GM06990 (cell line): ENCODE data around the gene EPB41.
"Not testable (repeated sequence)": the region's sequence is repeated elsewhere in the genome, so short reads cannot be mapped to it uniquely, and the experiment has no call there.

Experiments
- DNase-seq: peaks from one replicate; pipeline ENCODE4 v3.0.0-alpha.2; 2011; ENCODE audit not compliant: insufficient read length; ENCODE audit errors: extremely low read depth
- H3K27me3 ChIP-seq: replicated peaks from 2 replicates; pipeline ENCODE4 v1.6.0; 2011; ENCODE audit warnings: low read length; ENCODE audit not compliant: control insufficient read depth, insufficient read depth
- H3K36me3 ChIP-seq: 2 replicates; pipeline ENCODE4 v1.5.1; 2011; ENCODE audit warnings: low read length; ENCODE audit not compliant: control insufficient read depth, insufficient read depth
- H3K4me3 ChIP-seq: replicated peaks from 2 replicates; pipeline ENCODE4 v1.5.1; 2011; ENCODE audit warnings: low read depth, mild to moderate bottlenecking, control low read depth, low read length
- CTCF ChIP-seq: IDR thresholded peaks from 2 replicates; pipeline ENCODE4 v1.5.1; 2011; ENCODE audit warnings: low read length, control low read depth, mild to moderate bottlenecking, inconsistent platforms; ENCODE audit not compliant: insufficient read depth, poor library complexity, severe bottlenecking

The EPB41 gene

DNA sequence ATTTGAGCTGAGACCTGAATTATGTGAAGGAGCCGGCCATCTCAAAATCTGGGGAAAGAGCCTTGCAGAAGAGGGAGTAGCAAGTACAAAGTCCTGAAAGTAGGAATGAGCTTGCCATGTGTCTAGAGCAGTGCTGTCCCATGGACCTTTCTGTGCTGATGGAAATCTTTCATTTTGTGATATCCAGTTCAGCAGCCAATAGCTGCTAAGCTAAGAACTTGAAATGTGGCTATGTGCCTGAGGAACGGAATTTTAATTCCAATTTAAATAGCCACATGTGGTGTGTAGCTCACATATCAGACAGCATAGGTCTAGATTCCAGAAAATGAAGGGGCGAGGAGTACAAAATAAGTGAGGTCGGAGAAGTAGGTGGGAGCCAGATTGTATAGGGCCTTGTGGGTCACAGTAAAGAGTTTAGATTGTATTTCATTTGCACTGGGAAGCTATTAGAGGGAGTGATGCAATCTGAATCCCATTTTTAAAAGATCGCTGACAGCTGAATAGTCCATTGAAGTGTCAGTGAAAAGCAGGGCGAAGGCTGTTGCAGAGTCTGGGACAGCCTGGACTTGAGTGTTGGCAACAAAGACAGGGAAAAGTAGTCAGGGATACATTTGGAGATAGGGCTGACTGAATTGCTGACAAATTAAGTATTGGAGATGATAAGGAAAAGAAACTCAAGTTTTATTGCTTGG is 129.1 kb downstream of the EPB41 start:
- no peak overlapping the region for H3K4me3 ChIP-seq
- DNase-seq, result no peak
- H3K27me3 ChIP-seq, result no peaks in the 10 kb centered on the region
- no peak for TF ChIP-seq CTCF
- no peaks in the 10 kb centered on the region for H3K36me3 ChIP-seq

- H3K4me3 ChIP-seq, result no peak overlapping the region
- no peak for TF ChIP-seq CTCF
- H3K27me3 ChIP-seq, result no peaks in the 10 kb centered on the region
- DNase-seq, result no peak
- no peaks in the 10 kb centered on the region for H3K36me3 ChIP-seq
Measured at GRCh38 chr1:29044010-29044409, 129.6 kb downstream of the EPB41 start.

DNA sequence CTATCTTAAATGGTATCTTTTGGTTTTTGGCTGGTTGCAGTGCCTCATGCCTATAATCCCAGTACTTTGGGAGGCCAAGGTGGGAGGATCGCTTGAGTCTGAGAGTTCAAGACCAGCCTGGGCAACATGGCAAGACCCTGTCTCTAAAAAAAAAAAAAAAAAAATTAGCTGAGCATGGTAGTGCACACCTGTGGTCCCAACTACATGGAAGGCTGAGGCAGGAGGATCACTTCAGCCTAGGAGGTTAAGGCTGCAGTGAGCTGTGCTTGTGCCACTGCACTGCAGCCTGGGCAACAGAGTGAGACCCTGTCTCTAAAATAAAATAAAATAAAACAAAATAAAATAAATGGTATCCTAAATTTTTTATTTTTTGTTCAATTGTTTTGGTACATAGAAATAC is 131.3 kb downstream of the EPB41 start:
- H3K4me3 ChIP-seq, DNase-seq, H3K27me3 ChIP-seq, H3K36me3 ChIP-seq: not testable (repeated sequence)

- no peaks in the 10 kb centered on the region for H3K36me3 ChIP-seq
- H3K27me3 ChIP-seq, result no peaks in the 10 kb centered on the region
- TF ChIP-seq CTCF, result no peak
- no peak for DNase-seq
- H3K4me3 ChIP-seq, result no peak overlapping the region
Measured at GRCh38 chr1:29047142-29047541, 132.8 kb downstream of the EPB41 start.

DNA sequence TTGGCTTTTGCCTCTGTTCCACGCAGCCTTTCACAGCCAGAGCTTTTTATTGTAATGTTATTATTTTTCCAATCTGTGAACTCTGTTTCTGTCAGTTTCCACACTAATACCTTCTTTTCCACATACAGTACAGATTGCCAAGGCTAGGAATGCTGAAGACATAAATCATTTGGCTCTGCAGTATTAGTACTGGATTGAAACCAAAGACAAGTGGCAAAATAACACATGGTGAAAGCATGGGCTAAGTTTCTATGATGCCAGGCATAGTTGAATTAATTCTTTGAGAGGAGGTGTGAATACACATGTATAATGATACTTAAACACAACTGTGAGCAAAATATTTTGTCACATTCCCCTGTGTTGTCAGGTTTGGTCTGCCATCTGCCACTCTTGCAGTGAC is 135.8 kb downstream of the EPB41 start:
- TF ChIP-seq CTCF, result no peak
- no peak for DNase-seq
- Histone ChIP-seq H3K36me3 (no peaks in the 10 kb centered on the region; the same call in 1 of the 2 replicates), H3K27me3 (no peaks in the 10 kb centered on the region), H3K4me3 (no peak overlapping the region)

- Histone ChIP-seq H3K36me3 (no peaks in the 10 kb centered on the region; the same call in 1 of the 2 replicates), H3K4me3 (no peak overlapping the region), H3K27me3 (no peaks in the 10 kb centered on the region)
- no peak for TF ChIP-seq CTCF
- no peak for DNase-seq
Measured at GRCh38 chr1:29052100-29052499, 137.7 kb downstream of the EPB41 start.
